K562 (cell line): ENCODE data around the gene EMD. TPM values are rescaled to one million over a fixed set of nuclear protein-coding genes. Genes with fewer than 3 reads are reported as not detected.

Experiments used
- ARHGAP35 ChIP-seq: fragments of 450-650 bp; IDR thresholded peaks from 2 replicates; pipeline ENCODE4 v1.6.1; 2018; ENCODE audit not compliant: partially characterized antibody
- BMI1 ChIP-seq: fragments of 150-350 bp; IDR thresholded peaks from 2 replicates; pipeline ENCODE4 v1.6.1; 2014; ENCODE audit warnings: low read length
- HNRNPUL1 ChIP-seq: fragments of 200-400 bp; formaldehyde crosslinking; IDR thresholded peaks from 2 replicates; pipeline ENCODE4 v1.6.1; 2017; ENCODE audit warnings: low read length
- KHSRP ChIP-seq: fragments of 450-650 bp; IDR thresholded peaks from 2 replicates; pipeline ENCODE4 v1.6.1; 2017
- KLF13 ChIP-seq: fragments of 450-650 bp; IDR thresholded peaks from 2 replicates; pipeline ENCODE4 v1.6.1; 2016; ENCODE audit warnings: missing genetic modification characterization, low read depth, mild to moderate bottlenecking, missing compliant biosample characterization, moderate library complexity, borderline replicate concordance
- MAZ ChIP-seq, 2 experiments: fragments of 450-650 bp in 1 of 2; sonication (generic) in 1 of 2; formaldehyde crosslinking; IDR thresholded peaks in 1 of 2; conservative IDR thresholded peaks in 1 of 2; 2 replicates each; pipeline versions ENCODE4 v1.4.0 to v1.5.0; 2020; ENCODE audit warnings: mild to moderate bottlenecking in 1 of 2, missing genetic modification reagents in 1 of 2
- PHF21A ChIP-seq: fragments of 450-650 bp; IDR thresholded peaks from 2 replicates; pipeline ENCODE4 v1.6.1; 2017; ENCODE audit warnings: low read depth, borderline replicate concordance
- PRMT5 ChIP-seq: sonication (generic); formaldehyde crosslinking; IDR thresholded peaks from 2 replicates; pipeline ENCODE4 v1.5.0; 2020; ENCODE audit warnings: missing genetic modification reagents
- REST ChIP-seq, 2 experiments: fragments of 450-650 bp; formaldehyde crosslinking in 1 of 2; IDR thresholded peaks; 2 replicates each; pipeline versions ENCODE4 v1.4.0 to v1.6.1; 2014 to 2020; ENCODE audit warnings: mild to moderate bottlenecking in 2 of 2, borderline replicate concordance in 1 of 2, low read depth in 1 of 2
- RNF2 ChIP-seq: sonication (generic); IDR thresholded peaks from 2 replicates; pipeline ENCODE4 v1.6.1; 2016
- YBX1 ChIP-seq: fragments of 450-650 bp; IDR thresholded peaks from 2 replicates; pipeline ENCODE4 v1.7.1; 2016; ENCODE audit warnings: mild to moderate bottlenecking
- ZBTB7A ChIP-seq: IDR thresholded peaks from 2 replicates; pipeline ENCODE4 v1.6.1; 2011; ENCODE audit warnings: low read depth, mild to moderate bottlenecking, low read length, moderate library complexity, borderline replicate concordance; ENCODE audit not compliant: control insufficient read depth
- ZNF77 ChIP-seq: fragments of 250-450 bp; sonication (Bioruptor Pico); IDR thresholded peaks from 2 replicates; pipeline ENCODE4 v1.5.0; 2020
- polyA plus RNA-seq, 8 experiments: library from polyadenylated mRNA; depleted of rRNA in 4 of 8; stranded (reverse) in 5 of 8; unstranded in 3 of 8; fragments of >200 nt; fragmentation: Nextera tagmentation in 2 of 8; fragmentation: Illumina TruSeq in 1 of 8; extraction: Ambion mirVana in 2 of 8; extraction: Trizol in 1 of 8; gene quantifications; 2 replicates each; pipeline versions ENCODE4 v1.2.1 to v1.2.3, GENCODE V29; 2011 to 2014; ENCODE audit warnings: inconsistent platforms in 1 of 8, missing spikeins in 1 of 8
- total RNA-seq, 7 experiments: library from RNA; depleted of rRNA in 6 of 7; stranded (reverse); fragments of >200 nt in 6 of 7; fragmentation: Illumina TruSeq in 2 of 7; extraction: Trizol in 2 of 7; gene quantifications; 2 replicates each; pipeline versions ENCODE4 v1.2.1 to v1.2.3, GENCODE V29; 2011 to 2021; ENCODE audit warnings: low replicate concordance in 1 of 7
- TF ChIP-seq, protein P1 (sequence below): sonication (generic); formaldehyde crosslinking; IDR thresholded peaks from 2 replicates; pipeline ENCODE4 v1.8.1; 2023; ENCODE audit warnings: missing genetic modification reagents, mild to moderate bottlenecking, borderline replicate concordance
- TF ChIP-seq, protein P2 (sequence below): sonication (generic); formaldehyde crosslinking; IDR thresholded peaks from 2 replicates; pipeline ENCODE4 v1.9.0; 2022; ENCODE audit warnings: mild to moderate bottlenecking, missing genetic modification reagents

The EMD gene
- total and polyA plus RNA-seq, 9 of the 15 experiments (the other 6 are each of a cell fraction or from before 2014, with no cell fraction given), result 2.3 to 206 (median 61.9) TPM

GRCh38 chrX:154369449-154370299 is 9.4 kb upstream of the EMD start (continued):
- TF ChIP-seq, protein P1, sequence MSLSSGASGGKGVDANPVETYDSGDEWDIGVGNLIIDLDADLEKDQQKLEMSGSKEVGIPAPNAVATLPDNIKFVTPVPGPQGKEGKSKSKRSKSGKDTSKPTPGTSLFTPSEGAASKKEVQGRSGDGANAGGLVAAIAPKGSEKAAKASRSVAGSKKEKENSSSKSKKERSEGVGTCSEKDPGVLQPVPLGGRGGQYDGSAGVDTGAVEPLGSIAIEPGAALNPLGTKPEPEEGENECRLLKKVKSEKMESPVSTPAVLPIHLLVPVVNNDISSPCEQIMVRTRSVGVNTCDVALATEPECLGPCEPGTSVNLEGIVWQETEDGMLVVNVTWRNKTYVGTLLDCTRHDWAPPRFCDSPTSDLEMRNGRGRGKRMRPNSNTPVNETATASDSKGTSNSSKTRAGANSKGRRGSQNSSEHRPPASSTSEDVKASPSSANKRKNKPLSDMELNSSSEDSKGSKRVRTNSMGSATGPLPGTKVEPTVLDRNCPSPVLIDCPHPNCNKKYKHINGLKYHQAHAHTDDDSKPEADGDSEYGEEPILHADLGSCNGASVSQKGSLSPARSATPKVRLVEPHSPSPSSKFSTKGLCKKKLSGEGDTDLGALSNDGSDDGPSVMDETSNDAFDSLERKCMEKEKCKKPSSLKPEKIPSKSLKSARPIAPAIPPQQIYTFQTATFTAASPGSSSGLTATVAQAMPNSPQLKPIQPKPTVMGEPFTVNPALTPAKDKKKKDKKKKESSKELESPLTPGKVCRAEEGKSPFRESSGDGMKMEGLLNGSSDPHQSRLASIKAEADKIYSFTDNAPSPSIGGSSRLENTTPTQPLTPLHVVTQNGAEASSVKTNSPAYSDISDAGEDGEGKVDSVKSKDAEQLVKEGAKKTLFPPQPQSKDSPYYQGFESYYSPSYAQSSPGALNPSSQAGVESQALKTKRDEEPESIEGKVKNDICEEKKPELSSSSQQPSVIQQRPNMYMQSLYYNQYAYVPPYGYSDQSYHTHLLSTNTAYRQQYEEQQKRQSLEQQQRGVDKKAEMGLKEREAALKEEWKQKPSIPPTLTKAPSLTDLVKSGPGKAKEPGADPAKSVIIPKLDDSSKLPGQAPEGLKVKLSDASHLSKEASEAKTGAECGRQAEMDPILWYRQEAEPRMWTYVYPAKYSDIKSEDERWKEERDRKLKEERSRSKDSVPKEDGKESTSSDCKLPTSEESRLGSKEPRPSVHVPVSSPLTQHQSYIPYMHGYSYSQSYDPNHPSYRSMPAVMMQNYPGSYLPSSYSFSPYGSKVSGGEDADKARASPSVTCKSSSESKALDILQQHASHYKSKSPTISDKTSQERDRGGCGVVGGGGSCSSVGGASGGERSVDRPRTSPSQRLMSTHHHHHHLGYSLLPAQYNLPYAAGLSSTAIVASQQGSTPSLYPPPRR (CRISPR knock-in tag), result no peak
- TF ChIP-seq REST (IDR thresholded peaks at IDR 0.05; ENCODE audit: borderline replicate concordance) (peak; percentile 47), REST (CRISPR knock-in tag; IDR thresholded peaks at IDR 0.05; ENCODE audit: low read depth) (no peak), MAZ (CRISPR knock-in tag; conservative IDR thresholded peaks at IDR 0.05 in 1 of 2, IDR thresholded peaks at IDR 0.05 in 1 of 2) (peak; percentile 21 to 41; a peak in 3 of 4 replicates), ZNF77 (no peak), RNF2 (peak; percentile 83; the same call in 1 of the 2 replicates), KLF13 (tag) (no peak), ARHGAP35 (no peak), ZBTB7A (peak; percentile 91), KHSRP (no peak), HNRNPUL1 (no peak), PRMT5 (CRISPR knock-in tag) (no peak), YBX1 (no peak), BMI1 (no peak), PHF21A (no peak)
- TF ChIP-seq, protein P2, sequence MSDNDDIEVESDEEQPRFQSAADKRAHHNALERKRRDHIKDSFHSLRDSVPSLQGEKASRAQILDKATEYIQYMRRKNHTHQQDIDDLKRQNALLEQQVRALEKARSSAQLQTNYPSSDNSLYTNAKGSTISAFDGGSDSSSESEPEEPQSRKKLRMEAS (CRISPR knock-in tag), result no peak
